GM03348 (cell line): ENCODE measurements around the gene DGKG.

Source experiments
- DNase-seq: peaks from one replicate; pipeline ENCODE4 v3.0.0; 2012; ENCODE audit warnings: low spot score

Gene DGKG

DNA sequence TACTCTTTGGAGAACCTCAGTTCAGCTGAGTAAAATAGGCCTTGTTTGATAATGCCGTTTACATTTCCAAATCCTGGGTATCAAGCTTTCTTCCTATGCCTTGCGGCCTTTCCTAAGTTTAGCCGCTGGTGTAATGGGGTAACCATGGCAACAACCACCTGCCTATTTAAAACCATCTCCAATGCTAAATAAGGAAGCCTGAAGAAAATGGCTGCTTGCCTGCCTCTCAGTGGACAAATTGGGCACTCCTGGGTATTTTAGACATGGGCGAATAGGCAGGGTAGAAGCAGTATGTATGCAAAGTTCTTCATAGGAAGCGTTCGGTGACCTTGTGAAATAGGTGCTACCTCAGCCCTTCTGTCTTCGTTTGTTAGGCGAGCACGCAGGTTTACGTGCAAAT, 122.7 kb downstream of the DGKG start:
- no peak for DNase-seq

- DNase-seq = no peak
Observed at GRCh38 chr3:186237915-186238314, 124.1 kb downstream of the DGKG start.

DNA sequence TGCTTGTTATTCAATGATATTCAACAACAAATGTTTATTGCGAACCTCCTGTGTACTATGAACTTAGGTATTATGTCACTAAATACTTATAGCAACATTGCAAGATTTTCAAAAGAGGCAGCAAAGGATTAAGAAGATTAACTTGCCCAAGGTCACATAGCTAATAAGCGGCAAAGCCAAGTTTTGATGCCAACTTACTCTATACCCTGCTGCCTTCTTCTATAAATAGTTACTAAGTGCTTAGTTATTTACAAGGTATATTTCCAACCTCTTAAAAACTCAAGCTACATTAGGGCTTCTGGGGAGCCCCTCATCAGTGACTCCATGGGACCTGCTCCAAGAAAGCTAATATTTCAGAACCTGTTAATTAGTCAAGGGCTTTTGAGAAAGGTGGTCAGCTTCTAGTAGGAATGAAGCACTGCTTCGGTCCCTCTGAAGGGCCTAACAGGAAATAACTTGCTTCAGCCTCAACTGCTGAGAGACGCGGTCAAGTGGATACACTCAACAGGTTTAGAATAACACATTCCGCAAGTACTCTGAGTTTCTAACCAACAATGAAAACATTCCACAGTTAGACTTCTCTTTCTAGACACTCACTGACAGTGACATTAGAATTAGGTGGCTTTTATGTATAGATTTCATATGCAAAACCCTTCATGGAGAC, 125.5 kb downstream of the DGKG start:
- no peak for DNase-seq

- DNase-seq = no peak
Observed at GRCh38 chr3:186235554-186235953, 126.5 kb downstream of the DGKG start.

DNA sequence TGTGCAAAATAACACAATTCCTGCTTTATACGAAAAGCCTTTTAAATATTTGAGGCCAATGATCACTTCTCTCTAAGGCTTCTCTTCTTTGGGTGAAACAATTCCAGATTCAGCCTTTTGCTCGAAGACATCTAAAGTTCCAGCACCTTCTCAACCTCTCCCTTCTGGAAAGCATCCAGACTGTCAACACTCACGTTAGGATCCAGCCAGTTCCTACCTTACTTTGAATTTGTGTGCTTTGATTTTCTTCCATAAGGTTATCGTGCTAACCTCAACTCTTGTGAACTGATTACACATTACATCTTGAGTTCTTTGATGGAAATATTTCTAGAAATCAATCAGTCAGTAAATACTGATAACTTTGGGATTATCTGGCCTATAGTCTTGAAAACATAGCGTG, 127.9 kb downstream of the DGKG start:
- DNase-seq = no peak

DNA sequence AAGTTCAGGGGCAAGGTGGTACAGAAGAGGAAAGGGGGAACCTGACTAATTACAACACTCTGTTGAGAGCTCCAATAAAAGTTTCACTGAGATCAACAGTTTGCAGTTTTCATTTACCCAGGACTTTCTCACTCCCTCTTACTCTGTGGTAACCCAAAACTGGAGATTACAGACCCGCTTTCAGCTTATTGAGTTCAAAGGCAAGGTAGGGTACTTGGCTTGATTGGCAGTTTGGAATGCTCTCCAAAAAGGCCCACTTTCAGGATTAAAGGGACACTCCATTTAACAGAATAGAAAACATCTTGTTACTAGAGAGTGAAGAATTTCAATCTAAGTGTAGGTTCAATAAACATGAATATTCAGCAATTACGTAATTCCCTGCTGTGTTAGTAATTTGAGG, 135.6 kb downstream of the DGKG start:
- no peak for DNase-seq

DNA sequence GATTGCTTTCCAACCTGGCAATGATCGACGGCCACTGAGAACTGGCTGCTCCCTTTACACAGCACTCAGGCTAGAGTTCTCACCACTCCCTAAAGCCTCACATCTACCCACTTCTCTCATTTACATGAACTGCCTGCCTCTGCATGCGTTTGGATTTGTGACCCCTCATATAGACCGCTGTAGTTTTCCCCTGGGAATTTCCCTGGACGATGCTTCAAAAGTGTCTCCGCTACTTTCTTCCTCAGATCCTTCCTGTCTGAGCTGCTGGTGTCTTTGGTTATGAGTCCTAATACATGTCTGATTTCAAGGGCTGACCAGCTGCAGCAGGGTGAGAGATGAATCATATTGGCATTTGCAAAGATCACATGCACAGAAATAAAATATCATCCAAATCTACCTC, 136.4 kb downstream of the DGKG start:
- no peak for DNase-seq

GRCh38 chr3:186224041-186224610, 137.9 kb downstream of the DGKG start:
- no peak for DNase-seq

DNA sequence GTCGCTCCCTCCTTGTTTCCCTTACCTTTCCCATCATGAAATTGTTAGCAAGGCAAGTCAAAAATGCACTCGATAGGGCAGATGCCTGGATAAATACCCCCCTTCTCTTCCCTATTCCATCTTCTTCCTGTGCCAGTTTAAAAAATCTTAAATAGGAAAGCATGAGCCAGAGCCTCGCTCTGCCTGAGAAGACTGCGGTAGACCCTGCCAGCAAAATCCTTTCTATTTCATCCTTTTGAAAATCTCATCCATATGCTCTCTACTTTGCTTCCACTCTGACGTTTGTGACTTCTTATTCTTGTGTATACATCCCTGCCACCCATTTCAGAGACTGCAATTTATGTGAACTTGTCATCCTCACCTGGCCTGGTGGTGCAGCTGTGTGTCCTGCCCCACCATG, 138.6 kb downstream of the DGKG start:
- no peak for DNase-seq

DNA sequence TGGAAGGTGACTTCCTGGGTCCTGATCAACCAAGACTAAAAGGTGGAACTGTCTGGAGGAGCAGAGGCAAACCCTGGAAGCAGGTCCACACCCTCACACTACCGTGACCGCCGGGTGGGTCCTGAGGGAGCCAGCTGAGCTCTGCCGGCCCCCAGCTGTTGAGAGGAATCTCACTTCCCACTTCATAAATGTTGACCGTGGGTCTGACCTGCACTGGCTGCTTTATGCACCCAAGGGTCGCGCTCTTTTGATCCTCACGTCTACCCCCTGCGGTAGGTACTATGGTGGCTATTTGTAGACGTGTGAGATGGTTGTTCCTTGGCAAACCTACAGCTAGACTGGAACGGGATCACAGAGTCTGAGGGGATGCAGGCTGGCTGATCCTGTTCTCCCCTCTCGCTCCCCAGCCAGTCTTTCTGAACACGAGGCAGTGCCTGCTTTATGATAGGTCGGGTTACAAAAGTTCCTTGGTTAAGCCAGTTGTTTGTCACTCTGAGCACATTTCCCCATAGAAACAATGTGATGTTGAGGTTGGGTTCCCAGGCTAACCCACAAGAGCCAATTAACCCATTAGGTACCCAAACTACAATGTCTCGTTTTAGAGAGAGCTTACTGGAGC, 140.2 kb downstream of the DGKG start:
- no peak for DNase-seq

DNA sequence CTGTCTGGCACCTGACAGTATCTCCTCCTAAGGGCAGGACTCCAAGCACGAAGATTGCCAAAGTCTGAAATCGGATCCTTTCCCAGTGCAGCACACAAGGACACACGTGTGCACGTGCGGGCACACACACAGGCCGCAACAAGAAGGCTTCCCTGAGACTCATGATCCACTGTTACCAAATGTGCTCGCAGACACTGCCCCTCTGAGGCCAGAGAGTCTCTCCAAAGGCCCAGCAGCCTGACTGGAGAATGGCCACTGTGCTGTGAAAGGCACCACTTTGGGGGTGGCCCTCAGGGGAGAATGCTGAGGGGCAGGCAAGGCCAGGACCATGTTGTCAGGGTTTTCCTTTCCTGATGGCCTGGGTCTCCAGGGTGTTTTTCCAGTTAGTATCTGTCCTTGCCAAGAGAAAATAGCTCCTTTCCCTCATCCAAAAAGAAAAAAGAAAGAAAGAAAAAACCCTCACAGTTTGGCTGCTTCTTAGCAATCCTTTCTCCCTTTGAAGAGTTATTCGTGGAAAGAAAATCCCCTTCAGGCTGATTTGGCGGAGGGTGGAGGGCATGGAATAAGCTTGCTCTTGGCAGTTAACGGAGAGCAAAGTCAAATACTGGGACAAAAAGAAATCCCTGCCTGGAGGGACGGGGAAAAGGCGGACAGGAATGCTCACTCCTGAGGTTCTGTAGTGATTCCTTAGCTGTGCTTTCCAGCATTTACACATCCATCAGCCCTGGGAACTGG, 141.0 kb downstream of the DGKG start:
- DNase-seq = no peak

DNA sequence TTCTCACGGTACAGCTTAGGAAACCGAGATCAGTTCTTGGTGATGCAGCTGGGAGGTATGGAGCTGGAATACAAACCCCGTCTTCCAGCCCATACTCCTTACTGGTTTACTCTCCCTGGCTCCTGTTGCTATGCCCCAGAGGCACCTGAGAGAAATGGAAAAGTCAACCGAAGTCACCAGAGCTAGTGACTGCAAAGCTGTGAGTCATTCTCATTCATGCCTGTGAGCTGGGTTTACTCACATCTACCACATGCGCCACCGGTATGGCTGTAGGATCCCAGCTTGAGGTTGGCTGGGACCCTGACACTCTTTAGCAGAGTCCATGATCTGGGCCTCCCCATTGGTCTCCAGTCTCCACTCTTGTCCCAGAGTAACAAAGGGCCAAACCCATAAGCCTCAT, 141.7 kb downstream of the DGKG start:
- no peak for DNase-seq

DNA sequence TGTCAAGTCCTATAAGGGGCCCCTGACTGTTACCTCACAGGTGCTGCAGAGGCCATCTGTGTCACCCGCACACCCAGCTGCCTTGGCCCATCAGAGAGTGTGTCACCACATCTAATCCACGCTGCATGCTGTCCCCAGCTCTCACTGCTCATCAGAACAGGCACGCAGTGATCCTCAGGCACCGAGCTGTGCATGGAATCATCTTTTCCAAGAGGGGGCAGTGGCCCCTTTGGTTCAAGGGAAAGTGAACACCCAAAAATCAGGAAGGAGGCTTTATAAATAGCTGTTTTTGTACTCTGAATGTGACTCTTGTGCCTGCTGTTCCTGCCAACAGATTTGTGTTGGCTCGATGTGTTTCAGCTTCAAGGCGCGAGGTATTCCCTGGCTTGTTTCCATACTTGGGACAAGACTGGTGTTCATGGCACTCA, 142.8 kb downstream of the DGKG start:
- DNase-seq = no peak

DNA sequence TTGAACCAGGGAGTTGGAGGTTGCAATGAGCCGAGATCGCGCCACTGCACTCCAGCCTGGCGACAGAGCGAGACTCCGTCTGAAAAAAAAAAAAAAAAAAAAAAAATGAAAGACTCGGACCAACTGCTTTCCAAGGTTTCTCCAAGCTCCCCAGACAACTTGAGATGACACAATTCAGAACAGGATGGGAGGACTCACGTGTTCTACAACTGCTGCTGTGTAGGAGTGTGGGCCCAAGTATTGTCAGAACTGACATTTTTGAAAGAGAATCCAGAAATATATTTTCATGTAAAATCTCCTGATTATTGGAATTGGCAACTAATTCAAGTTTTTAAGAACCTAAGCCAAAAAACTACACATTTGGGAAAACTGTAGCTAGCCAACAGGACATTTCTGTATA, 143.6 kb downstream of the DGKG start:
- no peak for DNase-seq

GRCh38 chr3:186217820-186218164, 144.2 kb downstream of the DGKG start:
- DNase-seq = no peak

- DNase-seq = no peak
Observed at GRCh38 chr3:186216900-186217819, 144.9 kb downstream of the DGKG start.

- DNase-seq = no peak
Observed at GRCh38 chr3:186214670-186215069, 147.4 kb downstream of the DGKG start.

- DNase-seq = no peak
Observed at GRCh38 chr3:186213946-186214345, 148.1 kb downstream of the DGKG start.

- no peak for DNase-seq
Observed at GRCh38 chr3:186212611-186213010, 149.4 kb downstream of the DGKG start.

DNA sequence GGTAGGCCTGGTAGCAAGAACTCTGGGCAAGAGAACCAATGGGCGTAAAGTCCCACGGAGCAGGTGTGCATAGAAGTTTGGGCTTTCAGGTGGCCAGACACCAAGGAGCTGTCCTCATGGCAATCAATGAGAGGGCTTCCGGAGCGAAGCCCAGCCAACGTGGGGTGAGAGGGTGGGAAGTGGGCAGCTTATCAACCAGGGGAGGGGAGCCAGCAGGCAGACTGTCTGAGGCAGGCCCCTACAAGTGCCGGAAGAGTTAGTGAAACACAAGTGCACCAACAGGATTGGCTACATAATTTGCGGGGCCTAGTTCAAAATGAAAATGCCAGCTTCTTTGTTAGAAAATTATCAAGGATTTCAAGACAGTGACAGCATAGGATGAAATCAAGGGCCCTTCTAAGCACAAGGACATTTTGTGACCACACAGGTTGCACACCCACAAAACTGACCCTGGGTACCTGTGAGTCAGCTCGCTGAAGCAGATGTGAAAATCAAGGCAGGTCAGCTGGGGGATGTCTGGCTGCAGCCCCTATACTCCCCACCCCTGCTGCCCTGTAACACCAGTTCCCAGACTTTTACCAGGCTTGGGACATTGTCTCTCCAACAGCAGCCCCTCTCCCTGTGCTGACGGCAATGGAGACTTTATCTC, 151.1 kb downstream of the DGKG start:
- no peak for DNase-seq
